ENCODE results near the gene ZNF112. TPM values are rescaled to one million over a fixed set of nuclear protein-coding genes. Genes with fewer than 3 reads are reported as not detected.

The ZNF112 gene
- total RNA-seq, 4 donors from 2014 or later: 4.3 to 10.9 (median 5.1) TPM

- no peak overlapping the region for H3K27ac ChIP-seq
- peaks cover 0 to 92% (median 8%) of the 10 kb centered on the region in 3 donors for H3K9me3 ChIP-seq
- no peaks in the 10 kb centered on the region for H3K4me1 ChIP-seq
- WGBS, 2 donors (ENCODE audit: low coverage in 1 of 2): 78 to 89% methylated on average over 1 to 3 of the region's 3 CpGs
- TF ChIP-seq, protein P1, sequence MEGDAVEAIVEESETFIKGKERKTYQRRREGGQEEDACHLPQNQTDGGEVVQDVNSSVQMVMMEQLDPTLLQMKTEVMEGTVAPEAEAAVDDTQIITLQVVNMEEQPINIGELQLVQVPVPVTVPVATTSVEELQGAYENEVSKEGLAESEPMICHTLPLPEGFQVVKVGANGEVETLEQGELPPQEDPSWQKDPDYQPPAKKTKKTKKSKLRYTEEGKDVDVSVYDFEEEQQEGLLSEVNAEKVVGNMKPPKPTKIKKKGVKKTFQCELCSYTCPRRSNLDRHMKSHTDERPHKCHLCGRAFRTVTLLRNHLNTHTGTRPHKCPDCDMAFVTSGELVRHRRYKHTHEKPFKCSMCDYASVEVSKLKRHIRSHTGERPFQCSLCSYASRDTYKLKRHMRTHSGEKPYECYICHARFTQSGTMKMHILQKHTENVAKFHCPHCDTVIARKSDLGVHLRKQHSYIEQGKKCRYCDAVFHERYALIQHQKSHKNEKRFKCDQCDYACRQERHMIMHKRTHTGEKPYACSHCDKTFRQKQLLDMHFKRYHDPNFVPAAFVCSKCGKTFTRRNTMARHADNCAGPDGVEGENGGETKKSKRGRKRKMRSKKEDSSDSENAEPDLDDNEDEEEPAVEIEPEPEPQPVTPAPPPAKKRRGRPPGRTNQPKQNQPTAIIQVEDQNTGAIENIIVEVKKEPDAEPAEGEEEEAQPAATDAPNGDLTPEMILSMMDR (IDR thresholded peaks at IDR 0.05): no peak
- no peak for TF ChIP-seq EP300 (IDR thresholded peaks at IDR 0.05)
- TF ChIP-seq POLR2A (IDR thresholded peaks at IDR 0.05): no peak
- TF ChIP-seq POLR2AphosphoS5 (IDR thresholded peaks at IDR 0.05): no peak
- H3K36me3 ChIP-seq: peaks cover 3 to 65% of the 10 kb centered on the region in 2 donors
- no peak overlapping the region for H3K4me3 ChIP-seq
- no peaks in the 10 kb centered on the region for H3K27me3 ChIP-seq
- no peak for ATAC-seq
These were observed 73.6 kb downstream of the ZNF112 start for GRCh38 chr19:44282846-44283245.

DNA sequence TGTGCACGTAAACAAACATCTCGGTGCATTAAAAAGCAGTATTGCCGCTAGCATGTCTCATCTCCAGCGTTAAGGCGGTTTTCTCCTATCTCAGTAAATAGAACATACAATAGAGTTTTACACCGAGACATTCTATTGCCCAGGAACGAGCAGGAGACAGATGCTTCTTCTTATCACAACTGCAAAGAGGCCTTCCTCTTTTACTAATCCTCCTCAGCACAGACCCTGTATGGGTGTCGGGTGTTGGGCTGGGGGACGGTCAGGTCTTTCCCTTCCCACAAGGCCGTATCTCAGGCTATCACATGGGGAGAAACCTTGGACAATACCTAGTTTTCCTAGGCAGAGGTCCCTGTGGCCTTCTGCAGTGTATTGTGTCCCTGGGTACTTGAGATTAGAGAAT lies 75.6 kb downstream of the ZNF112 start:
- 89% methylated on average over 7 to 9 of the region's 10 CpGs for WGBS, 2 donors (ENCODE audit: low coverage in 1 of 2)
- peaks cover 0 to 92% (median 6%) of the 10 kb centered on the region in 3 donors for H3K9me3 ChIP-seq
- H3K4me3 ChIP-seq: no peak overlapping the region
- peaks cover 0 to 54% of the 10 kb centered on the region in 2 donors for H3K36me3 ChIP-seq
- no peaks in the 10 kb centered on the region for H3K27me3 ChIP-seq
- no peaks in the 10 kb centered on the region for H3K4me1 ChIP-seq
- H3K27ac ChIP-seq: no peak overlapping the region
- TF ChIP-seq POLR2A (IDR thresholded peaks at IDR 0.05) (no peak), POLR2AphosphoS5 (IDR thresholded peaks at IDR 0.05) (no peak), EP300 (IDR thresholded peaks at IDR 0.05) (no peak)
- TF ChIP-seq, protein P1 (IDR thresholded peaks at IDR 0.05): no peak
- no peak for ATAC-seq

DNA sequence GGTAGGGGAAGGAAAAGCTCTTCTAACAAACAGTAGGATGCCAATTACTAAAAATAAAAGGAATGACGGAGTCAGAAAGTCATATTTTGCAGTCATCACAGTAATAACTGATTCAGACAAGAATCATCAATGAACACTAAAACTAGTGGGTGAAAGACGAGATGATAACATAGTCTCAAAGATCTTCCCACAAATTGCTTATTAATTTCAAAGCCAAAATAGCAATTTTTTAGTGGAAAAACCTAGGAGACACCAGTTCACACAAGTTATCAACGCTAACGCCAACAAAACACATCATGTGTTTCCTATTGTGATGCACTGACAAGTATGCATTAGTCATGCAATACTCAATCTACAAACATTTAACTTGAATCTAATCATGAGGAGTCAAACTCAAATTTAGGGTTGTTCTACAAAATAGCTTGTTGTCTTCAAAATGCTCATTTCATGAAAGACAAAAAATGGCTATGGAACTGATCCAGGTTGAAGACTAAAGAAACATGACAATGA lies 78.2 kb downstream of the ZNF112 start:
- WGBS, 2 donors (ENCODE audit: low coverage in 1 of 2): 90 to 91% methylated on average over 4 of the region's 4 CpGs
- Histone ChIP-seq H3K9me3 (peaks cover 0 to 92% (median 3%) of the 10 kb centered on the region in 3 donors), H3K27ac (no peak overlapping the region), H3K4me3 (no peak overlapping the region), H3K36me3 (peaks cover 0 to 59% of the 10 kb centered on the region in 2 donors), H3K4me1 (no peaks in the 10 kb centered on the region), H3K27me3 (no peaks in the 10 kb centered on the region)
- ATAC-seq: no peak
- TF ChIP-seq, protein P1 (IDR thresholded peaks at IDR 0.05): no peak
- TF ChIP-seq EP300 (IDR thresholded peaks at IDR 0.05): no peak

- Histone ChIP-seq H3K36me3 (peaks cover 0 to 59% of the 10 kb centered on the region in 2 donors), H3K4me1 (no peaks in the 10 kb centered on the region), H3K4me3 (no peak overlapping the region), H3K27ac (no peak overlapping the region), H3K27me3 (no peaks in the 10 kb centered on the region), H3K9me3 (peaks cover 0 to 92% (median 3%) of the 10 kb centered on the region in 3 donors)
- no CpG with 5 or more reads among the region's 1 CpG for WGBS, 2 donors (ENCODE audit: low coverage in 1 of 2)
- TF ChIP-seq POLR2AphosphoS5 (IDR thresholded peaks at IDR 0.05) (no peak), EP300 (IDR thresholded peaks at IDR 0.05) (no peak), POLR2A (IDR thresholded peaks at IDR 0.05) (no peak)
- no peak for ATAC-seq
These were observed 79.1 kb downstream of the ZNF112 start for GRCh38 chr19:44277331-44277730.

Small RNAs within 50 kb of the gene (small RNA-seq; reads per million reads assigned to genes)
- 0 reads per million in 4 donors for gene NDUFA3P1

Other genes with a start within 250 kb of the ZNF112 start
- 1 to 10 TPM; 4.3 to 4.5 (median 4.4) TPM for gene ZNF225, start 243.3 kb downstream of the ZNF112 start, total RNA-seq
- gene ZNF234, start 215.1 kb downstream of the ZNF112 start, total RNA-seq: 1 to 10 TPM; 6.7 to 9.3 (median 7.1) TPM
- gene ZNF226, start 191.6 kb downstream of the ZNF112 start, total RNA-seq: 10 to 100 TPM; 14.7 to 28.2 (median 20.5) TPM
- 10 to 100 TPM; 10.6 to 19.3 (median 14.7) TPM for gene ZNF227, start 144.1 kb downstream of the ZNF112 start, total RNA-seq
- 1 to 10 TPM in 3 of 4 donors, under 1 TPM in 1; 0.37 to 1.9 (median 1.4) TPM for gene ZNF233, start 96.8 kb downstream of the ZNF112 start, total RNA-seq
- 10 to 100 TPM in 1 of 4 donors, 1 to 10 TPM in 3; 5.6 to 15.6 (median 7.9) TPM for gene ZNF235, start 51.7 kb downstream of the ZNF112 start, total RNA-seq
- gene ZNF285, start 44.9 kb upstream of the ZNF112 start, total RNA-seq: 1 to 10 TPM; 2.7 to 6.6 (median 4.3) TPM
- gene ZNF229, start 91.8 kb upstream of the ZNF112 start, total RNA-seq: 1 to 10 TPM; 4.3 to 9.0 (median 5.3) TPM
- 10 to 100 TPM in 2 of 4 donors, 1 to 10 TPM in 2; 7.3 to 12.7 (median 9.3) TPM for gene ZNF180, start 143.8 kb upstream of the ZNF112 start, total RNA-seq
- gene CEACAM20, start 173.0 kb upstream of the ZNF112 start, total RNA-seq: not detected

Data from gastroesophageal sphincter (tissue), 4 donors.